Vagina (tissue), 2 donors: ENCODE measurements around the gene CFAP52.
A peak's percentile ranks its signal among the peaks of the same experiment; 100 is the strongest.

Experiments
- CTCF ChIP-seq, 3 experiments: fragments of 450-650 bp in 2 of 3; fragments of 200-600 bp in 1 of 3; sonication (generic) in 1 of 3; IDR thresholded peaks; one replicate each; pipeline ENCODE4 v1.5.1; 2017 to 2019; ENCODE audit warnings: antibody characterized with exemption in 3 of 3, mild to moderate bottlenecking in 2 of 3, moderate library complexity in 2 of 3
- POLR2A ChIP-seq, 2 donors: fragments of 450-650 bp; IDR thresholded peaks; one replicate each; pipeline ENCODE4 v1.6.1; 2017; ENCODE audit warnings: antibody characterized with exemption in 2 of 2, mild to moderate bottlenecking in 2 of 2, moderate library complexity in 2 of 2
- POLR2AphosphoS5 ChIP-seq, 2 donors: sonication (generic); formaldehyde crosslinking; IDR thresholded peaks; one replicate each; pipeline ENCODE4 v1.9.0; 2017; ENCODE audit warnings: antibody characterized with exemption in 2 of 2, mild to moderate bottlenecking in 2 of 2, low read depth in 1 of 2; ENCODE audit not compliant: insufficient read depth in 1 of 2

- TF ChIP-seq CTCF (IDR thresholded peaks at IDR 0.05) (peak in 2 of 3 experiments; percentile 24 to 35), POLR2AphosphoS5 (IDR thresholded peaks at IDR 0.05; ENCODE audit: insufficient read depth in 1 of 2, low read depth in 1 of 2) (no peak), POLR2A (IDR thresholded peaks at IDR 0.05) (no peak)
Observed at GRCh38 chr17:9576521-9577372, at the start of gene CFAP52.
